Measurements from ENCODE around the gene FXYD4. TPM values are rescaled to one million over a fixed set of nuclear protein-coding genes. Genes with fewer than 3 reads are reported as not detected.
A peak's percentile ranks its signal among the peaks of the same experiment; 100 is the strongest.

FXYD4 gene
- total RNA-seq, 1 donor from 2014 or later, result not detected

- intact Hi-C loops (cut with micrococcal nuclease), result loop anchor here (1.0 to 10.0 kb wide), 4 partner anchors 55 to 593 kb away; no protein-coding TSS in a partner anchor
- ChIA-PET POLR2A (no interaction called here), CTCF (interaction anchor here (1.0 to 3.0 kb wide), 5 partner anchors 12 to 207 kb away, joined by 3 to 9 read pairs (median 3); no protein-coding TSS in a partner anchor)
- H3K27ac Mint-ChIP-seq, result no peak overlapping the region
- H3K27me3 Mint-ChIP-seq, result peaks cover 13% of the 10 kb centered on the region
- no peaks in the 10 kb centered on the region for H3K36me3 Mint-ChIP-seq (ENCODE audit: low read depth)
- H3K4me3 Mint-ChIP-seq, result no peak overlapping the region
- no peak for TF ChIP-seq CTCF (IDR thresholded peaks at IDR 0.05)
- peaks cover 8% of the 10 kb centered on the region for H3K4me1 Mint-ChIP-seq
- DNase-seq (no peak), ATAC-seq (ENCODE audit: low read depth) (no peak)
- H3K9me3 Mint-ChIP-seq, result no peaks in the 10 kb centered on the region
Measured at GRCh38 chr10:43347997-43348396, 23.4 kb upstream of the FXYD4 start.

- Mint-ChIP-seq H3K27ac (no peak overlapping the region), H3K27me3 (peaks cover 13% of the 10 kb centered on the region), H3K9me3 (no peaks in the 10 kb centered on the region), H3K4me3 (no peak overlapping the region), H3K4me1 (peaks cover 8% of the 10 kb centered on the region), H3K36me3 (ENCODE audit: low read depth) (no peaks in the 10 kb centered on the region)
- TF ChIP-seq CTCF (IDR thresholded peaks at IDR 0.05), result no peak
- peak; percentile 59 for DNase-seq
- intact Hi-C loops (cut with micrococcal nuclease), result loop anchor here (1.0 to 10.0 kb wide), 4 partner anchors 55 to 594 kb away; no protein-coding TSS in a partner anchor
- peak; percentile 100 for ATAC-seq (ENCODE audit: low read depth)
- ChIA-PET CTCF (interaction anchor here (1.0 to 3.0 kb wide), 5 partner anchors 11 to 208 kb away, joined by 3 to 9 read pairs (median 3); no protein-coding TSS in a partner anchor), POLR2A (no interaction called here)
Measured at GRCh38 chr10:43348511-43349312, 22.7 kb upstream of the FXYD4 start.

- POLR2A ChIA-PET, result no interaction called here
- H3K27ac Mint-ChIP-seq, result no peak overlapping the region
- no peaks in the 10 kb centered on the region for H3K9me3 Mint-ChIP-seq
- DNase-seq, result no peak
- peaks cover 13% of the 10 kb centered on the region for H3K27me3 Mint-ChIP-seq
- H3K4me3 Mint-ChIP-seq, result no peak overlapping the region
- CTCF ChIA-PET, result interaction anchor here (3.0 kb wide), 1 partner anchor 57 kb away, joined by 9 read pairs; no protein-coding TSS in a partner anchor
- peaks cover 8% of the 10 kb centered on the region for H3K4me1 Mint-ChIP-seq
- no peak for ATAC-seq (ENCODE audit: low read depth)
- intact Hi-C loops (cut with micrococcal nuclease), result no loop called here
- TF ChIP-seq CTCF (IDR thresholded peaks at IDR 0.05), result no peak
- no peaks in the 10 kb centered on the region for H3K36me3 Mint-ChIP-seq (ENCODE audit: low read depth)
Measured at GRCh38 chr10:43350156-43350555, 21.3 kb upstream of the FXYD4 start.

GRCh38 chr10:43350686-43351085, 20.8 kb upstream of the FXYD4 start:
- ChIA-PET CTCF (no interaction called here), POLR2A (no interaction called here)
- peaks cover 8% of the 10 kb centered on the region for H3K4me1 Mint-ChIP-seq
- H3K27me3 Mint-ChIP-seq, result peaks cover 13% of the 10 kb centered on the region
- intact Hi-C loops (cut with micrococcal nuclease), result no loop called here
- no peak for TF ChIP-seq CTCF (IDR thresholded peaks at IDR 0.05)
- no peak overlapping the region for H3K27ac Mint-ChIP-seq
- ATAC-seq (ENCODE audit: low read depth) (no peak), DNase-seq (no peak)
- no peak overlapping the region for H3K4me3 Mint-ChIP-seq
- no peaks in the 10 kb centered on the region for H3K9me3 Mint-ChIP-seq
- H3K36me3 Mint-ChIP-seq (ENCODE audit: low read depth), result no peaks in the 10 kb centered on the region

- H3K9me3 Mint-ChIP-seq, result no peaks in the 10 kb centered on the region
- DNase-seq, result no peak
- POLR2A ChIA-PET, result no interaction called here
- CTCF ChIA-PET, result no interaction called here
- TF ChIP-seq CTCF (IDR thresholded peaks at IDR 0.05), result no peak
- H3K4me1 Mint-ChIP-seq, result peaks cover 8% of the 10 kb centered on the region
- no peak overlapping the region for H3K4me3 Mint-ChIP-seq
- H3K27me3 Mint-ChIP-seq, result peaks cover 13% of the 10 kb centered on the region
- no peak overlapping the region for H3K27ac Mint-ChIP-seq
- intact Hi-C loops (cut with micrococcal nuclease), result no loop called here
- H3K36me3 Mint-ChIP-seq (ENCODE audit: low read depth), result no peaks in the 10 kb centered on the region
- ATAC-seq (ENCODE audit: low read depth), result no peak
Measured at GRCh38 chr10:43351301-43351700, 20.1 kb upstream of the FXYD4 start.
